ENCODE measurements around the gene COL25A1. TPM values are rescaled to one million over a fixed set of nuclear protein-coding genes. Genes with fewer than 3 reads are reported as not detected.
"Not testable (repeated sequence)": the region's sequence is repeated elsewhere in the genome, so short reads cannot be mapped to it uniquely, and the experiment has no call there.

Gene COL25A1
- polyA plus RNA-seq, 1 experiment = not detected

- ChIA-PET CTCF (no interaction called here), POLR2A (no interaction called here)
- Histone ChIP-seq H3K27me3 (ENCODE audit: control insufficient read depth, insufficient read depth, low read length) (no peaks in the 10 kb centered on the region), H3K36me3 (ENCODE audit: control insufficient read depth, insufficient read depth, low read length) (no peaks in the 10 kb centered on the region), H3K4me3 (ENCODE audit: low read depth, low read length) (no peak overlapping the region)
- DNase-seq (ENCODE audit: low read depth) = no peak
- no peak for TF ChIP-seq CTCF (IDR thresholded peaks at IDR 0.05; ENCODE audit: insufficient read depth, low read depth, low read length)
Observed at GRCh38 chr4:108881986-108882385, 420.5 kb downstream of the COL25A1 start.

DNA sequence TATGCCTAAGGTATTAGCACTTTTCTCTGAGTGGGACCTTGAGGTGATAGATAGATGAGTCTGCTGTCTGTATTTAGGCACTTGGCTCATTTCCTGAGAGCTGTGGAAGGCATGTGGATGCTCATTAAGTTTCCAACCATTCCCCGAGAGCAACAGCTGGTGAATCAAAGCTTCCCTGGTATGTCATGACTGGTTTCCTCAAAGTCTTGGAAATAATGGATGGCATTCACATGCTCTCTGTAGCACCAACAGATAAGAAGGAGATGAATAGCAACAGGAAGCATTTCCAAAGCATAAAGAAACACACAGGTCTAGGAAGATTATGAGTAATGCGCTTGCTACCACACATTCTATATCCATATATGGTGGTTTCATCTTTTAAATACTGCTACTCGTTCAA lies 421.3 kb downstream of the COL25A1 start:
- Histone ChIP-seq H3K27me3 (ENCODE audit: control insufficient read depth, insufficient read depth, low read length) (no peaks in the 10 kb centered on the region), H3K4me3 (ENCODE audit: low read depth, low read length) (no peak overlapping the region), H3K36me3 (ENCODE audit: control insufficient read depth, insufficient read depth, low read length) (no peaks in the 10 kb centered on the region)
- ChIA-PET POLR2A (no interaction called here), CTCF (no interaction called here)
- TF ChIP-seq CTCF (IDR thresholded peaks at IDR 0.05; ENCODE audit: insufficient read depth, low read depth, low read length) = no peak
- DNase-seq (ENCODE audit: low read depth) = no peak

GRCh38 chr4:108878806-108879205 lies 423.7 kb downstream of the COL25A1 start:
- no peak for TF ChIP-seq CTCF (IDR thresholded peaks at IDR 0.05; ENCODE audit: insufficient read depth, low read depth, low read length)
- no peak overlapping the region for H3K4me3 ChIP-seq (ENCODE audit: low read depth, low read length)
- ChIA-PET POLR2A (no interaction called here), CTCF (no interaction called here)
- H3K36me3 ChIP-seq (ENCODE audit: control insufficient read depth, insufficient read depth, low read length) = no peaks in the 10 kb centered on the region
- no peak for DNase-seq (ENCODE audit: low read depth)
- H3K27me3 ChIP-seq (ENCODE audit: control insufficient read depth, insufficient read depth, low read length) = no peaks in the 10 kb centered on the region

DNA sequence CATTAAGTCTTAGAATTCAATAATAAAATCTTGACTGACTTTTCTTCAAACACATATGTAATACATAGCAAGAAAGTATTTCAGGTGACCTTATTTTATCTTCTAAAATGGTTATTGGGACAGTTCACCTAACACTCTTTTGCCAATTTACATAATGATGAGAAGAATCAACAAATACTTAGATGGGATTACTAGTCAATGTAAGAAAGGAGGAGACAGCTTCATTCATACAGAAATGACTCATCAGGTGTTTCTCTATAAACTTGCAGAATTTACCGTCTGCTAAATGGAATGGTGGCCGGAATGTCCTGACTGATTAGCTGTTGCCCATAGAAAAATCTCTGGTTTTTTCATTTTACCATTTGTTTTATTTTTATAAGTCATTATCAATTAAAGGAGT lies 424.6 kb downstream of the COL25A1 start:
- no peak for DNase-seq (ENCODE audit: low read depth)
- H3K36me3 ChIP-seq (ENCODE audit: control insufficient read depth, insufficient read depth, low read length) = no peaks in the 10 kb centered on the region
- POLR2A ChIA-PET = no interaction called here
- no peaks in the 10 kb centered on the region for H3K27me3 ChIP-seq (ENCODE audit: control insufficient read depth, insufficient read depth, low read length)
- CTCF ChIA-PET = no interaction called here
- H3K4me3 ChIP-seq (ENCODE audit: low read depth, low read length) = no peak overlapping the region
- no peak for TF ChIP-seq CTCF (IDR thresholded peaks at IDR 0.05; ENCODE audit: insufficient read depth, low read depth, low read length)

DNA sequence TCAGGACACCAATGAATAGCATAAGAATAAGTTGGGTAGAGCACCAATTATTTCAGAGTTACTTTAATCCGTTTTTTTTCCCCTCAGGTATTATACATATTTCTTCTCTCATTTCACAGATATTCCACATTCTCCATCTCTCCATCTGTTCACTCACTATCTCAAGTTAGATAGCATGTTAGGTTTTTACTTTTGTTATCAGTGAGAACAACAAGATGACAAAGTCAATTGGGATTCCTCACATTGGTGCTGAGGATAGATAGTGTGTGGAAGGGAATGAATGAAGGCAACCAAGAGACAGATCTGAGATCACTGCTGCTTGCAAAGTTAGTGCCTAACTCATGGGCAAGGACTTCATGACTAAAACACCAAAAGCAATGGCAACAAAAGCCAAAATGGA lies 427.7 kb downstream of the COL25A1 start:
- DNase-seq (ENCODE audit: low read depth) = no peak
- H3K27me3 ChIP-seq (ENCODE audit: control insufficient read depth, insufficient read depth, low read length) = no peaks in the 10 kb centered on the region
- no peaks in the 10 kb centered on the region for H3K36me3 ChIP-seq (ENCODE audit: control insufficient read depth, insufficient read depth, low read length)
- CTCF ChIA-PET = no interaction called here
- no peak for TF ChIP-seq CTCF (IDR thresholded peaks at IDR 0.05; ENCODE audit: insufficient read depth, low read depth, low read length)
- POLR2A ChIA-PET = no interaction called here
- no peak overlapping the region for H3K4me3 ChIP-seq (ENCODE audit: low read depth, low read length)

DNA sequence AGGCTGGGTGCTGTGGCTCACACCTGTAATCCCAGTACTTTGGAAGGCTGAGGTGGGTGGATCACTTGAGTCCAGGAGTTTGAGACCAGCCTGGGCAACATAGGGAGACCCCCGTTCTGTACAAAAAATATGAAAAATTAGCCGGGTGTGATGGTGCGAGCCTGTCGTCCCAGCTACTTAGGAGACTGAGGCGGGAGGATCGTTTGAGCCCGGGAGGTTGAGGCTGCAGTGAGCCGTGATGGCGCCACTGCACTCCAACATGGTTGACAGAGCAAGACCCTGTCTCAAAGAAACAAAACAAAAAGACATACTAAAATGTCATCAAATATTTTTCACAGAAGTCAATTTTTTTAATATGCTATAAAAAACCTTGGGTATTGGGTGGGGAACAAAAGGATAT lies 432.5 kb downstream of the COL25A1 start:
- H3K36me3 ChIP-seq (ENCODE audit: control insufficient read depth, insufficient read depth, low read length); H3K27me3 ChIP-seq (ENCODE audit: control insufficient read depth, insufficient read depth, low read length); H3K4me3 ChIP-seq (ENCODE audit: low read depth, low read length); POLR2A ChIA-PET; DNase-seq (ENCODE audit: low read depth): not testable (repeated sequence)
- CTCF ChIA-PET = interaction anchor here (0.8 kb wide), 1 partner anchor 205 kb away, joined by 3 read pairs; no protein-coding TSS in a partner anchor

Data from BJ (cell line).